Measurements from ENCODE around the gene PRIM2.
"Not testable (repeated sequence)": the region's sequence is repeated elsewhere in the genome, so short reads cannot be mapped to it uniquely, and the experiment has no call there.

The PRIM2 gene

DNA sequence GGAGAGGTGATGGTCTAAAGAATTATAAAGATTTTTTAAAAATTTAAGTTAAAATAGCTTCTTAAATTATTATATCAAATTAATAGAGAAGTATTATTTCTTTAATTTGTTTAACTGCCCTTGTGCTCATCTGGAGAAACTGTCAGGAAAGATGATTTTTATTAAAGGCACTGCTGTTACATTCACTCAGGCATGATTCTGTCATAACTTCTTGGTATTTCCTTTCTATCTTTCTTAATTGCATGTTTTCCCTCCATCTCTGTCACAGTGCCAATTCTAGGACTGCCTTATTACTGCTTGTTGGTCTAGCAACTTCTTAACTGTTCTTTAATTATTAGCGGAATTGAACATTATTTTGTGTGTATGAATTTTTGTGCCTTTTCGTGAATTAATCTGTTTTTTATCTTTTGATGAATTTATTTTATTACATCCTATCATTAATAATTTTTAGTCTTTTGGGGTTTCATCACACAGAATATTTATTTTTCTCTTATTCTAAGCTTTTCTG lies 47.7 kb downstream of the PRIM2 start:
- not testable (repeated sequence) for DNase-seq (ENCODE audit: low read depth)

DNA sequence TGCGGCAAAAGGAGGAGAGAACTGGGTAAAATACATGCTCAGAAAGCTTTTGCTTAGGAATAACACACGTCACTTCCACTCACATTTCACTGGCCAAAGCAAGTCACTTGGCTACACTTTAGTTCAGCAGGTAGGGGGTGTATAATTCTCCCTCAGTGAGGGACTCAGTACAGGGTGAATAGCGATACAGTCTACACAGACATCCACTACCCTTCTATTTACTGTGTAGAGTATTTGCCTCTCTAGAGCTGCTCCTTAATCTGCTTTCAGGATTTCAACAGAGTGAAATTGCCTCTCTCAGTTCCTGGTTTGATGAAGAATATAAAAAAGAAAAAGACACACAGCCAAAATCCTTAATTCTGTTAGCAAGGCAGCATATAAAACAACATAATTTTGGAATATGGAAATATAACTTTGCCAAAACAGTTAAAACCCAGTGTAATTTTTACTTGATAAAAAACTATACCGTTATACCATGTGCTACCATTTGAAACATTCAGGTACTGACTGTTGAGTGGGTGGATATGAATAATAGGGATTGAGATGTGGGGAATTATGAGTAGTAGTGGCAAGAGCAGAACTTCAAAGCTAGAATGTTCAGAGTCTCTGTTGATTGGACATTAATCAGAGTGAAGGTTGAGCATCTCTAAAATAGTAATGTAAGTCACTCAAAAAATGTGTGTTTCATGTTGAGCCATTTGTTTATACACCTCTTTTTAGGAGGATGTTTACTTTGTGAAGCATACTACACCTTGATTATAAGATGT lies 51.7 kb downstream of the PRIM2 start:
- DNase-seq (ENCODE audit: low read depth) = not testable (repeated sequence)

DNA sequence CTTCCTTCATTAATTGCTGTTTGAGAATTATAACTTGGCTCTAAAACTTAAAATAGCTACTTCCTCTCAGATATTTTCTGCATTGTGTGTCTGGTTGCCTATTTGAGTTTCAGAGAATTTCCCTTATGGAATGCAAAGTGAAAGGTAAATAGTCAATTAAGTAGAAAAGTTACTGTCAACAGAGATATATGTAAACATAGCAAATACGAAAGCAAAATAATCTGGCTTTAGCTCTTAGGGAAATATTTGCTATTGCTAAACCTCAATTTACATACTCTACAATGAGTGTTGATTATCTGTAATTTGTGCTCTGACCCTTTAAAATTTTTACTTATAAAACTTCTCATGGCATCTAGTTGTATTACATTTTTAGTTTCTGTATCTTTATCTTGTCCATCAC lies 54.3 kb downstream of the PRIM2 start:
- DNase-seq (ENCODE audit: low read depth) = not testable (repeated sequence)

DNA sequence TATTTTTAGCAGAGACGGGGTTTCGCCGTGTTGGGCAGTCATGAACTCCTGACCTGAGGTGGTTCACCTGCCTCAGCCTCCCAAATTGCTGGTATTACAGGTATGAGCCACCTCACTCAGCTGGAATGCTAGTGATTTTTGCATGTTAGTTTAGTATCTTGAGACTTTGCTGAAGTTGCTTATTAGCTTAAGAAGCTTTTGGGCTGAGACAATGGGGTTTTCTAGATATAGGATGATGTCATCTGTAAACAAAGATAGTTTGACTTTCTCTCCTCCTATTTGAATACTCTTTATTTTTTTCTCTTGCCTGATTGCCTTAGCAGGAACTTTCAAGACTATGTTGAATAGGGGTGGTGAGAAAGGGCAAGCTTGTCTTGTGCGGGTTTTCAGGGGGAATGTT lies 57.3 kb downstream of the PRIM2 start:
- not testable (repeated sequence) for DNase-seq (ENCODE audit: low read depth)

DNA sequence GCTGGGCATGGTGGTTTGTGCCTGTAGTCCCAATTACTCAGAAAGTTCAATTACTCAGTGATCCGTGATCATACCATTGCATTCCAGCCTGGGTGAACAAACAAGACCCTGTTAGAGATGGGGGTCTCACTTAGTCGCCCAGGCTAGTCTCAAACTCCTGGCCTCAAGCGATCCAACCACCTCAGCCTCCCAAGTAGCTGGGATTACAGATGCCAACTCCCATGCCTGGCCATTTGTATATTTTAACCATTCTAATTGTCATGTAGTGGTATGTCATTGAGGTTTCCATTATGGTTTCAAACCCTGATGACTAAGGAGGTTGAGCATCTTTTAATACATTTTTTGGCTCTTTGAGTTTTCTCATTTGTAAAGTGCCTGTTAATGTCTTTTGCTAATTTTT lies 58.7 kb downstream of the PRIM2 start:
- not testable (repeated sequence) for DNase-seq (ENCODE audit: low read depth)

DNA sequence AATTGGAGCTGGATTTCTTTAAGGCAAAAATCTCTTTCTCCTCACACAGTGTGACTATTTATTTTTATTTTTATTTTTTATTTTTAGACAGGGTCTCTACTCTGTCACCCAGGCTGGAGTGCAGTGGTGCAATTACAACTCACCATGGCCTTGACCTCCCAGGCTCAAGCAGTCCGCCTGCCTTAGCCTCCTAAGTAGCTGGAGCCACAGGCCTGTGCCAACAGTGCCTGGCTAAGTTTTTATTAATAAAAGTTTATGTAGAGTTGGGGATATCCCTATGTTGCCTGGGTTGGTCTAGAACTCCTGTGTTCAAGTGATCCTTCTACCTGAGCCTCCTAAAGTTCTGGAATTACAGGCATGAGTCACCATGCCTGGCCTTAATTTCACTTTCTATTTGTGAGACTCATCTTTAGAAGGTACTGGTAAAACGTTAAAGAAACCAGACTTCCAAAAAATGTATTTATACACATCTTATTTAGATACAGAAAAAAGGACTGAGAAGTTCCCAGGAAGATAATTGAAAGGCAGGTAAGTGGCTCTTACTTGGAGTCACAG lies 71.7 kb downstream of the PRIM2 start:
- DNase-seq (ENCODE audit: low read depth) = not testable (repeated sequence)

DNA sequence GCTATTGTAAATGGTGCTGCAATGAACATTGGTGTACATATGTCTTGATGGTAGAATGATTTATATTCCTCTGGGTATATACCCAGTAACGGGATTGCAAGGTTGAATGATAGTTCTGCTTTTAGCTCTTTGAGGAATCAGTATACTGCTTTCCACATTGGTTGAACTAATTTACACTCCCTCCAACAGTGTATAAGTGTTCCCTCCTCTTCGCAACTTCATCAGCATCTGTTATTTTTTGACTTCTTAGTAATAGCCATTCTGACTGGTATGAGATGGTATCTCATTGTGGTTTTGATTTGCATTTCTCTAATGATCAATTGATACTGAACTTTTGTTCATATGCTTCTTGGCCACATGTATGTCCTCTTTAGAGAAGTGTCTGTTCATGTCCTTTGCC lies 73.4 kb downstream of the PRIM2 start:
- not testable (repeated sequence) for DNase-seq (ENCODE audit: low read depth)

DNA sequence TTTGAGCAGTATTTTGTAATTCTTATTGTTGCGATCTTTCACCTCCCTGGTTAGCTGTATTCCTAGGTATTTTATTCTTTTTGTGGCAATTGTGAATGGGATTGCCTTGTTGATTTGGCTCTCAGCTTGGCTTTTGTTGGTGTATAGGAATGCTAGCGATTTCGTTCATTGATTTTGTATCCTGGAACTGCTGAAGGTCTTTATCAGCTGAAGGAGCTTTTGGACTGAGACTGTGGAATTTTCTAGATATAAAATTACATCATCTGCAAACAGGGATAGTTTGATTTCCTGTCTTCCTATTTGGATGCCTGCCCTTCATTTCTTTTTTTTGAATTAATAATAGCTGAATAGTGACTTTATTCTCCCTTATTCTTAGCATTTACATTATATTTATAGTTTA lies 74.6 kb downstream of the PRIM2 start:
- DNase-seq (ENCODE audit: low read depth) = not testable (repeated sequence)

DNA sequence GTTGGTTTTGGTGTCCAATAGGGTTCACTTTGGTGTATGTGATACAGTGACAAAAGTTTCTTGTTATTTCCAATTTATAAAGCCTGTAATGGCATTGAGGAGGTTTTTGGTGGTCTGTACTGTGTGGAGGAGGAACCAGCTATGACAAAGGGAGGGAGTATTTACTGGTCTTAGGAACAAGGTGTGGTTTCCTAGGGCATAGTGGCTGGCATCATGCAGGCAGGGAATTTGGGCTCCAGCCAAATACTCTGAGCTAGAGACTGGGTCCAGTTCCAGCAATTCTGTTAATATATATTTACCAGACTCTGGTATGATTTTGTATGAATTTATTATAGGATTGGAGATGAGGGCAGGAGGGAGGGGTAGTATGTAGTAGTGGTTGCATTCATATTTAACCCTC lies 101.9 kb downstream of the PRIM2 start:
- not testable (repeated sequence) for DNase-seq (ENCODE audit: low read depth)

DNA sequence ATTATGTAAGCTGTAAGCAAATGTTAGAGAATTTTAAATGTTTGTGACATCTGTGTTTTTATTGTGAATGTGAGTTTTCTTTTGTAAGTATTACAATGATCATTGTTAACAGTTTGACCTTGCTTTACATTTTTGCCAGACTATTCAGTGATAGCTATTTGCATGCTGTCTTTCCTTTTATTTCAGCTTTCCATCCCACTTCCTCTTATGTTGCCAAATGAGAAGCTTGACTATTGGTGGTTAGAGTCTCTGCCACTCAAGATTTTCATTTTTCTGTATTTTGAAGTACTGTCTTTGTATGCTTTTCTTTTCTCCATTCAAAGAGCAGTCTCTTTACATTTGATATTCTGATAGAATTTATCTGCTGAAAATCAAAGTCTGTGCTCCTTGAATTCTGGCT lies 104.1 kb downstream of the PRIM2 start:
- DNase-seq (ENCODE audit: low read depth) = no peak

DNA sequence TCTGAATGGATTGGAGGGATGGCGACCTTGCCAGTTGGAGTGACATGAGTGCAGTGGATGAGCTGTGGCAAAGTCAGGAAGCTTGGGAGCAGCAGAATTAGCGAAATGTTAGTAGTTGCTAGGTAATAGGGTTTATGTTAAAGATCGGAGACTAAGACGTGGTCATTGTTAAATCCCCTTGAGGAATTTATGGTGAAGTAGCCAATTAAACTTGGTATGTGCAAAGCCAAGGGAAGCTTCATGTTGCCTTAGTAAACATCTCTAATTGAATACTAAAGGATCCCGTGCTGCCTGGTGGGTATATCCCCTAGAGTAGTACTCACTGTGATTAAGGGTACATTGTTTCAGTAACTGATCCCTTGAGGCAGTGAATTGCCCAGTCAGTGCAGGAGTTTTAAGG lies 106.0 kb downstream of the PRIM2 start:
- no peak for DNase-seq (ENCODE audit: low read depth)

DNA sequence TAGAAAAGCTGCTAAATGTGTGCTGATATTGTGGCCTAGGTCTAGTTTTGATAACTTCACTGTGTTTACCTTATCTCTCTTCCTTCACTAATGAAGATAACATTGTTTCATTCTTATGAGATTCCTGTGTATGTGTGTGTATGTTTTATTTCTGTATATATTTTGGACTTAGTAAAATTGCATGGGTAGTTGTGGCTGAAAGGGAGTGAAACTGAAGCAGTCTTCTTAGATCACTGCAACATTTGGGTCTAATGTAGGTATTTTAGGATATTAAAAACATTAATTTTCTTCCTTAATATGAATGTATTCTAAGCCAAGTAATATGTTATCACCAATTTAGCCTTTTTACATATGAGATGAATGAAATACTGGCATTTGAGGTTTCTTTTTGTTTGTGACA lies 114.3 kb downstream of the PRIM2 start:
- DNase-seq (ENCODE audit: low read depth) = not testable (repeated sequence)

DNA sequence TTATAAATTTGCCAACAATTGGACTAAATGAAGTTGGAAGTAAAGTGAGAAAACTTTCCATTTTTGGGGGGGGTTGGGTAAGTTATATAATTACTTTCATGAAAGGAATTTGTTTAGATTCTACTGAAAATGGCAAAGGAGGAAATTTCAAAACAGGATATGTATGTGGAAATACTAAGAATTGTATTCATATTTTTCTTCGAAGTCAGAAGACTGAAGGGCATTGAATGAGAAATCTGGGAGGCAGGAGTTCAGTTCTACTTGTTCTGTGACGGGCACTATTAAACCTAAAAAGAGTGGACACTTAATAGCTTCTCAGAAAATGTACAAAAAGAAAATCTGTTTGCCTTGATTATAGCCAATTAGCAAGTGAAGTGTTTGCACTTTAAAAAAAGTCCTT lies 114.7 kb downstream of the PRIM2 start:
- DNase-seq (ENCODE audit: low read depth) = no peak

DNA sequence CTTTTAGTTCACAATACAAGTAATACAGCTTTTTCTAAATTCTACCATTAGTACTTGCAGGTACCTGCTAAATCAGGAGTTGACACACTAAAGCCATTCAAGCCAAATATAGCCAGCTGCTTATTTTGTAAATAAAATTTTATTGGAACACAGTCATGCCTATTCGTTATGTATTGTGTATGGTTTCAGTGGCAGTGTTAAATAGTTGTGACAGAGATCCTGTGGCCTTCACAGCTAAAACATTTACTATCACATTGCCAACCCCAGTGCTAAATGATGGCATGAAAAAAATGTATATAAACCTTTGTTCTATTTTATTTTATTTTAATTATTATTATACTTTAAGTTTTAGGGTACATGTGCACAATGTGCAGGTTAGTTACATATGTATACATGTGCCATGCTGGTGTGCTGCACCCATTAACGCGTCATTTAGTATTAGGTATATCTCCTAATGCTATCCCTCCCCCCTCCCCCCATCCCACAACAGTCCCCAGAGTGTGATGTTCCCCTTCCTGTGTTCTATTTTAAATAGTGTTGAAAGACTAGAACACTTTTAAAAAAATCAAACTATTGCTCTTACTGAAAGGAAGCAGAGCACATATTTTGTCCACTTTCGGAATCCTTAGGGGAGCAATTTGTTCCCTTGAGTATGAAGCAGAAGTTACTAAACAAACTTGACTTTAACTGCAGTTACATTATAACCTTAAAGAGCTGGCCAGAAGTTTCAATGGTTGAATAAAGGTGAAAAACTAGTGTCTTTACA lies 115.7 kb downstream of the PRIM2 start:
- no peak for DNase-seq (ENCODE audit: low read depth)

DNA sequence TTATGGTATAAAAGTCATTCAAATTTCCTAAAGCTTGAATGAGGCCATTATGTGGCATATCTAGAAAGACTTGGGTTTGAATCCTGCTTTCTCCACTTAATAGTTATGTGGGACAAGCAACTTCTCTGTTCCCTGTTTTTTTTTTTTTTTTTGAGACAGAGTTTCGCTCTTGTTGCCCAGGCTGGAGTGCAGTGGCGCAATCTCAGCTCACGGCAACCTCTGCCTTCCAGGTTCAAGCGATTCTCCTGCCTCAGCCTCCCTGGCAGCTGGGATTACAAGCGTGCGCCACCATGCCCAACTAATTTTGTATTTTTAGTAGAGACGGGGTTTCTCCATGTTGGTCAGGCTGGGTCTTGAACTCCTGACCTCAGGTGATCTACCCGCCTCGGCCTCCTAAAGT lies 116.4 kb downstream of the PRIM2 start:
- not testable (repeated sequence) for DNase-seq (ENCODE audit: low read depth)

DNA sequence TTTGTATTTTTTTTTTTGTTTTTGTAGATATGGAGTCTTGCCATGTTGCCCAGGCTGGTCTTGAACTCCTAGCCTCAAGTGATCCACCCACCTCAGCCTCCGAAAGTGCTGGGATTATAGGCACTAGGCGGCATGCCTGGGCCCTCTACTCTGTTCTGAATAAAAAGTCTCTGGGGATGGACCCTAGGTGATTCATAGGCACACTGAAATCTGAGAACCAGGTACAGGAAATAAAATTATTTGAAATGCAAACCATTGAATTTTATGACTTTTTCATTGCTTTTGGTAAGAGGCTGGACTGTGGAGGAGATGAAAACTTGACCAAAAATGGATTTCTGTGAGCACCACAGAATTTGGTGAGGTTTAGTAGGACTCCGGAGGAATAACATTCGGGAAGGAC lies 117.5 kb downstream of the PRIM2 start:
- DNase-seq (ENCODE audit: low read depth) = no peak

DNA sequence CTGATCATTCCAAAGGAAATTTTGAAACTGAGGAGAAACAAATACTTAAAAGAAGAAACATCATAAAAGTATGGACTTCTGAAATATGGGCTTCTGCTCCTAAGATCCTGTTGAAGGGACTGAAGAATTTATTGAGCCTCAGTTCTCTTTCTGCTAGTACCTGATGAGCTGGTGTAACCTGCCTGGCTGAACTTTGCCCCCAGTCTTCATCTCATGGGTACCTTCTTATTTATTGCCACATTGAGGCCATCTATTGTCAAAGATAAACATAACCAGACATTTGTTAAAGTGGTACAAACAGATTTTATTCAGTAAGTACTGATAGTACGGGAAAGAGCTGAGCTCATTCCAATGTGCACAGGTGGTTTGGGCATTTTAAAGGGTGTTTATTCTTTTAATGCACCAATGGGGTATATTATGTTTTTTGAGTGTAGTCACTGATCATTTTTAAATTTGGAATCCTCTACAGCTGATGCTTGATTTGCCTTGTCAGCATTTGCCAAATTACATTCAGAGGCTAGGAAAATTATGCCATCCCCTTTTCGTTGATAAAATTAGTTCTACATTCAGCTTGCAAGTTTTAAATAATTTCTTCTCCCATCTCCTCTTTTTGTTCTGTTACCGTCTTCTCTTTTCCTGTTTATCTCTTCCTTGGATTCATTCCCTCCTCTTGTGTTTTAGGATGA lies 118.2 kb downstream of the PRIM2 start:
- no peak for DNase-seq (ENCODE audit: low read depth)

DNA sequence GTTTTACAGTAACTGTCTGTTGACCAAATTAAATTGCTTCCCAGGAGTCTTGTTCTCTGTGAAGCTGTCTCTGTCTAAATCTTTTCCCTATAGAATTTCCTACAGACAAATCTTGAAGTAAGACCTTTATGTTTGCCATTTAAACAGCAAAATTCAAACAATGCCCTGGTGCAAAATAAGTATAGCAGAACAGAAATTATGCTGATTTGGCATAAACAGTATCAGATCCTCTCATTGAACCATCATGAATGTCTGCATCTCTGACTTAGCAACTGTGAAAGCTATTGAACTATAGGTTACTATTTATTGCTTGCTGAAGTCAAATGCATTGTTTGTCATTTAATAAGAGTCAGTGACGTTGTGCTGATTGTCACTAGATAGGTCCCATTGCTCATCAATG lies 123.3 kb downstream of the PRIM2 start:
- not testable (repeated sequence) for DNase-seq (ENCODE audit: low read depth)

DNA sequence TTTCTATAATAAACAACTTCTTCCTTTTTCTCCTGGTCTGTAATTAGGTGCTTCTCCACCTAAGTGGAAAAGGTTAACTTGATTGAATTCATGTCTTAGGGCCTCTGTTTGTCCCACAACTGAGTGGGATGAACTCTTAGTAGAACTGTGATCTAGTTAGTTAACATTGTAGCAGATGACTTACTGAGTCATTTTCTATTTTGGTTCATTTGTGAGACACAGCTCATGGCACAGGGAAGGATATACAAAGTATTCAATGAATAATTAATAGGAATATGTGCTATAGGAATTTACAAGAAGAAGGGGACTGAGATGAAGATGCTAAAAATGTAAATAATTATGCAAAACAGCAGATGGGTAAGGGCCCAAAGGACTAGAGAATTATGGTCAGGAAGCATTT lies 124.7 kb downstream of the PRIM2 start:
- DNase-seq (ENCODE audit: low read depth) = not testable (repeated sequence)

DNA sequence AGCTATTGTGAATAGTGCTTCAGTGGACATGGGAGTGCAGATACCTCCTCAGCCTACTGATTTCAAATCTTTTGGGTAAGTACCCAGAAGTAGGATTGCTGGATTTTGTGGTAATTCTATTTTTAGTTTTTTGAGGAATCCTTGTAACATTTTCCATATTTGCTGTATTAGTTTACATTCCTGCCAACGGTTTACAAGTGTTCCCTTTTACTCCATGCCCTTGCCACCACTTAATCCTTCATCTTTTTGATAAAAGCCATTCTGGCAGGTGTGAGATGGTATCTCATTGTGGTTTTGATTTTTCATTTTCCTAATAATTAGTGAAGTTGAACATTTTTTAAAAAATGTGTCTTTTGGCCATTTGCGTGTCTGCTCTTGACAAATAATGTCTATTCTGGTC lies 125.8 kb downstream of the PRIM2 start:
- DNase-seq (ENCODE audit: low read depth) = not testable (repeated sequence)

DNA sequence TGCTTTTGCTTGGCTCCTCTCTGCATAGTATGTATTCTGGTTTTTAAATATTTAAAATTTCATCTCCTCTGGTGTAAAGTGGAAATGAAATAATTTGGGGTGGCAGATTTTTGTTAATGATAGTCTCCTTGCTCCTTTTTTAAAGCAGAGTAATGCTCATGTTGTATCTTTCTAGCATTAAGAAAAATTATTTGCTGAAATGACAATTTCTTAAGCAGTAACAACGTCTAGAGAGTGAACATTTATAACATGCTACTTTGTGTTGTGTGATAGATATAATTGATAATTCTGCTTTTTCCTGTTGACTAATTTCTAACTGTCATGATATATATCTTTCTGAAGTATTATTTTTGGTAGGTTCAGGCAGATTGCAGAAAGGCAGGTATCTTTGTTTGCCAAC lies 127.4 kb downstream of the PRIM2 start:
- DNase-seq (ENCODE audit: low read depth) = not testable (repeated sequence)

DNA sequence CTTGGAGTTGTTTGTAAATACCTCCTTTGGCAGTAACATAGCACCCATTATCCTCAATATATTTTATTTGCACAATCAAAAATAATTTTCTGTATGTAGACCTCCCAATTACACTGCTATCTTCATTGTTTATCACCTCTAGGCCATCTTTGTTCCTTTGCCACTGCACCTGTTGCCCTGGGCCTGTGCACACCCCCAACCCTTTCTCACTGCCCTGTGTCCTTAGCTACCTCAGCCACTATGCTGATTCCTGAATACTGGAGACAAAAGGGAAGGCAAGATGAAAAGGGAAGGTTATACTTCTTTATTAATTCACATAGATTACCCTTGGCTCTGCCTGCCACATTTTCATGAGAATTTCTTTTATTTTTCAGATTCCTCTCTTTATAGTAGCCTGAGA lies 127.9 kb downstream of the PRIM2 start:
- DNase-seq (ENCODE audit: low read depth) = not testable (repeated sequence)

Data from stimulated activated CD8-positive, alpha-beta memory T cell treated with anti-CD3 and anti-CD28 coated beads, Interleukin-12 subunit alpha, Interleukin-12 subunit beta, amount 100 ng/mL, for 1 hour (primary cell).